ENCODE measurements around the gene USP53. TPM values are rescaled to one million over a fixed set of nuclear protein-coding genes. Genes with fewer than 3 reads are reported as not detected.

USP53 gene
- total and polyA plus RNA-seq, 2 donors from 2014 or later = 8.4 to 59.9 TPM

GRCh38 chr4:119302073-119302832, 89.7 kb downstream of the USP53 start:
- no peak overlapping the region for H3K9ac ChIP-seq (ENCODE audit: low read length in 3 of 3)
- TF ChIP-seq CTCF (IDR thresholded peaks at IDR 0.05; ENCODE audit: borderline replicate concordance, extremely low read depth, insufficient read depth) = no peak
- intact Hi-C loops (cut with DNase I) = no loop called here
- FAIRE-seq = no peak
- no peak overlapping the region for H3K27ac ChIP-seq (ENCODE audit: low read depth in 2 of 2, low read length in 2 of 2)
- no peak overlapping the region for H3K4me3 ChIP-seq (ENCODE audit: low read length in 3 of 3)
- DNase-seq = no peak
- no peaks in the 10 kb centered on the region for H3K27me3 ChIP-seq (ENCODE audit: control insufficient read depth, insufficient read depth, low read length)
- H3K9me3 ChIP-seq (ENCODE audit: control insufficient read depth in 2 of 3, insufficient read depth in 1 of 3, low read length in 3 of 3) = no peaks in the 10 kb centered on the region
- peaks cover 0 to 10% (median 6%) of the 10 kb centered on the region in 3 donors for H3K4me1 ChIP-seq (ENCODE audit: control insufficient read depth in 2 of 3, insufficient read depth in 2 of 3, low read depth in 1 of 3, low read length in 3 of 3)
- no peaks in the 10 kb centered on the region for H3K36me3 ChIP-seq (ENCODE audit: control insufficient read depth in 2 of 3, insufficient read depth in 3 of 3, low read length in 3 of 3)

DNA sequence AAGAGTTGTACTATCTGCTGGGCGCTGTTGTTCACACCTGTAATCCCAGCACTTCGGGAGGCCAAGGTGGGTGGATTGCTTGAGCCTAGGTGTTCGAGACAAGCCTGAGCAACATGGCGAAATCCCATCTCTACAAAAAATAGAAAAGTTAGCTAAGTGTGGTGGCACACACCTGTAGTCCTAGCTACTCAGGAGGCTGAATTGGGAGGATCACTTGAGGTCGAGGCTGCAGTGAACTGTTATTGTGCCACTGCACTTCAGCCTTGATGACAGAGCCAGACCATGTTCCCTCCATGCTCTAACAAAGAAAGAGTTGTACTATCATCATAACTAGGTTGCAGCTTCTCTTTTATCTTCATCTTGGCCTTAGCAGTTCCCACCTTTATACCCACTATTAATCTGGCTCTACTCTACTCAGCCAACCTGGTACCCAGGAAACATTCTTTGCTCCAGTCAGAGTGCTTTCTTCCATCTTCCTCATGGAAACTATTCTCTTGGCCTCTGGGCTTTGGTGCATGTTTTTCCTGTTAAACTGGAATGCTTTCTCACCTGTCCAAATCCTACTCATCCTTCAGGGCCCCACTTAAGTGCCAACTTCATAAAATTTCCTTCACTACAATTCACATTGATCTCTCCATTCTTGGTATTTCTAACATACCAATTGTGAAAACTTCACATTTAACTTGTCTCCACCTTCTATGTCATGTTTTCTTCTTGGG, 91.2 kb downstream of the USP53 start:
- H3K4me1 ChIP-seq (ENCODE audit: control insufficient read depth in 2 of 3, insufficient read depth in 2 of 3, low read depth in 1 of 3, low read length in 3 of 3) = peaks cover 0 to 10% (median under 1%) of the 10 kb centered on the region in 3 donors
- no peaks in the 10 kb centered on the region for H3K9me3 ChIP-seq (ENCODE audit: control insufficient read depth in 2 of 3, insufficient read depth in 1 of 3, low read length in 3 of 3)
- intact Hi-C loops (cut with DNase I) = no loop called here
- no peaks in the 10 kb centered on the region for H3K27me3 ChIP-seq (ENCODE audit: control insufficient read depth, insufficient read depth, low read length)
- DNase-seq = no peak
- no peak for FAIRE-seq
- H3K4me3 ChIP-seq (ENCODE audit: low read length in 3 of 3) = no peak overlapping the region
- TF ChIP-seq CTCF (IDR thresholded peaks at IDR 0.05; ENCODE audit: borderline replicate concordance, extremely low read depth, insufficient read depth) = no peak
- no peaks in the 10 kb centered on the region for H3K36me3 ChIP-seq (ENCODE audit: control insufficient read depth in 2 of 3, insufficient read depth in 3 of 3, low read length in 3 of 3)
- H3K27ac ChIP-seq (ENCODE audit: low read depth in 2 of 2, low read length in 2 of 2) = no peak overlapping the region
- no peak overlapping the region for H3K9ac ChIP-seq (ENCODE audit: low read length in 3 of 3)

DNA sequence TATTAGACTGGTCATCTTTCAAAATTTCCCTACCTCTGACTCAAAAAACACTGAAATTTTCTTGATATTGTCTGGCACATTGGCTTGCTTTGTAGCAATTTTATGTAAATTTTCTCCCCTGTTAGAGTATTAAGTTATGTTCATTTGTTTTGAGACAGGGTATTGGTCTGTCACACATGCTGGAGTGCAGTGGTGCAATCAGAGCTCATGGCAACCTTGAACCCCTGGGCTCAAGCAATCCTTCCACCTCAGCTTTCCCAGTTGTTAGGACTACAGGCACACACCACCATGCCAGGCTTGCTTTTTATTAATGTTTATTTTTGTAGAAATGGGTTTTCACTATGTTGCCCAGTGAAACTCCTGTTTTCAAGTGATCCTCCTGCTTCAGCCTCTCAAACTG, 91.9 kb downstream of the USP53 start:
- no peaks in the 10 kb centered on the region for H3K27me3 ChIP-seq (ENCODE audit: control insufficient read depth, insufficient read depth, low read length)
- intact Hi-C loops (cut with DNase I) = no loop called here
- TF ChIP-seq CTCF (IDR thresholded peaks at IDR 0.05; ENCODE audit: borderline replicate concordance, extremely low read depth, insufficient read depth) = no peak
- no peaks in the 10 kb centered on the region for H3K36me3 ChIP-seq (ENCODE audit: control insufficient read depth in 2 of 3, insufficient read depth in 3 of 3, low read length in 3 of 3)
- no peaks in the 10 kb centered on the region for H3K9me3 ChIP-seq (ENCODE audit: control insufficient read depth in 2 of 3, insufficient read depth in 1 of 3, low read length in 3 of 3)
- H3K4me1 ChIP-seq (ENCODE audit: control insufficient read depth in 2 of 3, insufficient read depth in 2 of 3, low read depth in 1 of 3, low read length in 3 of 3) = peaks cover 0 to 3% (median 0%) of the 10 kb centered on the region in 3 donors
- FAIRE-seq (no peak), DNase-seq (no peak)
- no peak overlapping the region for H3K27ac ChIP-seq (ENCODE audit: low read depth in 2 of 2, low read length in 2 of 2)
- H3K9ac ChIP-seq (ENCODE audit: low read length in 3 of 3) = no peak overlapping the region
- no peak overlapping the region for H3K4me3 ChIP-seq (ENCODE audit: low read length in 3 of 3)

All from kidney (tissue), 14 donors.